Vagina (tissue), 2 donors: ENCODE data around the gene HOXC11.

Source experiments
- POLR2AphosphoS5 ChIP-seq, 2 donors: sonication (generic); formaldehyde crosslinking; IDR thresholded peaks; one replicate each; pipeline ENCODE4 v1.9.0; 2017; ENCODE audit warnings: antibody characterized with exemption in 2 of 2, mild to moderate bottlenecking in 2 of 2, low read depth in 1 of 2; ENCODE audit not compliant: insufficient read depth in 1 of 2
- TF ChIP-seq, protein P1 (sequence below), 3 experiments: fragments of 450-650 bp in 2 of 3; fragments of 200-600 bp in 1 of 3; sonication (generic) in 1 of 3; IDR thresholded peaks; one replicate each; pipeline ENCODE4 v1.5.1; 2017 to 2019; ENCODE audit warnings: antibody characterized with exemption in 3 of 3, mild to moderate bottlenecking in 2 of 3, moderate library complexity in 2 of 3

DNA sequence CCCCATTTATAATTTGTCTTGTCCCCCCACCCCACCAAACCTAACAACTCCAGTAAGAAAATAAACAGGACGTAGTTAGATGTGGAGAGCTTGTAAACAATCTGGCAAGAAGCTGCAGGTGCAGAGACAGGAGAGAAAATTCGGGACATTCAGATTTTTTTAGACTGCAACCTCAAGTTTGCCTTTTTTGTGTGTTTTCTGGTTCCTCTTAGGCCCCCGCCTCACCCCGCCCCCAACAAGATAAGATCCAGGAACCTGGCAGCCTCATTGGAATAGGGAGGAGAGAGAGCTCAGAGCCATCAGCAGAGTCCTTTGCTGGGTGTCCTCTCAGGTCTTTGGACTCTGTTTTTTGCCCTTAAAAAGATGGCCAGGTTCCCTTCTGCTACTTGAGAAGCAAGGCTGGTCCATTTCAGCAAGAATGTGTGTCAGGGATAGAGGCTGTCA lies 14.9 kb downstream of the HOXC11 start:
- TF ChIP-seq, protein P1, sequence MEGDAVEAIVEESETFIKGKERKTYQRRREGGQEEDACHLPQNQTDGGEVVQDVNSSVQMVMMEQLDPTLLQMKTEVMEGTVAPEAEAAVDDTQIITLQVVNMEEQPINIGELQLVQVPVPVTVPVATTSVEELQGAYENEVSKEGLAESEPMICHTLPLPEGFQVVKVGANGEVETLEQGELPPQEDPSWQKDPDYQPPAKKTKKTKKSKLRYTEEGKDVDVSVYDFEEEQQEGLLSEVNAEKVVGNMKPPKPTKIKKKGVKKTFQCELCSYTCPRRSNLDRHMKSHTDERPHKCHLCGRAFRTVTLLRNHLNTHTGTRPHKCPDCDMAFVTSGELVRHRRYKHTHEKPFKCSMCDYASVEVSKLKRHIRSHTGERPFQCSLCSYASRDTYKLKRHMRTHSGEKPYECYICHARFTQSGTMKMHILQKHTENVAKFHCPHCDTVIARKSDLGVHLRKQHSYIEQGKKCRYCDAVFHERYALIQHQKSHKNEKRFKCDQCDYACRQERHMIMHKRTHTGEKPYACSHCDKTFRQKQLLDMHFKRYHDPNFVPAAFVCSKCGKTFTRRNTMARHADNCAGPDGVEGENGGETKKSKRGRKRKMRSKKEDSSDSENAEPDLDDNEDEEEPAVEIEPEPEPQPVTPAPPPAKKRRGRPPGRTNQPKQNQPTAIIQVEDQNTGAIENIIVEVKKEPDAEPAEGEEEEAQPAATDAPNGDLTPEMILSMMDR (IDR thresholded peaks at IDR 0.05) = no peak
- TF ChIP-seq POLR2AphosphoS5 (IDR thresholded peaks at IDR 0.05; ENCODE audit: insufficient read depth in 1 of 2, low read depth in 1 of 2) = no peak
